OCI-M2 (cell line): ENCODE data around the gene NKAIN2.
"Not testable (repeated sequence)": the region's sequence is repeated elsewhere in the genome, so short reads cannot be mapped to it uniquely, and the experiment has no call there.

ENCODE experiments used
- DNase-seq: peaks from one replicate; lab custom pipeline; 2025; ENCODE audit not compliant: unreplicated experiment; lab: John Stamatoyannopoulos, UW

NKAIN2 gene

DNA sequence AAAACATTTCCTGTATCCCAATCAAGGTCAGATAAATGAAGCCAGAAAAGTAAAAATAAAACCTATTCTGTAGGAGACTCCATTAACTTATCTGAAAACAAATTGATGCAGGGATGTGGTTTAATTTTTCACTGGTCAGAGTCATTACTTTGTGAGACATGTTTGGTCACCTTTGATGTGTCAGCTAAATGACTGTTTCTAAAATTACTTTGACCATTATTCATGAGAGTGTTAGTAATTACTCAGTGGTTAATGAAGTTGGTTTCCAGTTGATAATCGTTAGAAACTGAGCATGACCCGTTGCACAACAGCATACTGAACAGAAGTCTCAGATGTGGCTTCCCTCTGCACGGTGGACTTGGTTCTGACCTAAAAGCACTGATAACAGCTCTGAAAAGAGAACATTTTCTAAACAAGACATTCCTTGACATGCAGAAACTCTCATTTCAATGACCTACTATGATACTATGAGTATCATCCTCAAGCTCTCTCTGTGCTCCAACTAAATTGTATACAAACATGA is 748.1 kb downstream of the NKAIN2 start:
- DNase-seq = no peak

DNA sequence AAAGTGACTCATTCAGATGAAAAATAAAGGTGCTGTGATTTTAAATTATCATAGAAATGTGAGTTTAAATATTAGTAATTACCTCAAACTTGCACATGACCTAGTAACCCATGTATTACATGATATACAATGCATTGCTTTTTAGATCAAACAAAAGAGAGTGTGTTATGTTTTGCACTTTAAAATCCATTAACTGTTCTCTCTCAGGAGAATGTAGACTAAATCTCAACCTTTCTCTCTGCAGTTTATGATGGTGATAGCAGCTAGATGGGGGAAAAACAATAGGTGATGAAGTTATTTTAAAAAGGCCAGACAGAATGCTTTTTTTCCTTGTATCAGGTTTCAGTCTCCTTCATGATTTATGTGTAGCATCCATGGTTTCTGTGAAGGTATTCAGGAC is 754.2 kb downstream of the NKAIN2 start:
- no peak for DNase-seq

DNA sequence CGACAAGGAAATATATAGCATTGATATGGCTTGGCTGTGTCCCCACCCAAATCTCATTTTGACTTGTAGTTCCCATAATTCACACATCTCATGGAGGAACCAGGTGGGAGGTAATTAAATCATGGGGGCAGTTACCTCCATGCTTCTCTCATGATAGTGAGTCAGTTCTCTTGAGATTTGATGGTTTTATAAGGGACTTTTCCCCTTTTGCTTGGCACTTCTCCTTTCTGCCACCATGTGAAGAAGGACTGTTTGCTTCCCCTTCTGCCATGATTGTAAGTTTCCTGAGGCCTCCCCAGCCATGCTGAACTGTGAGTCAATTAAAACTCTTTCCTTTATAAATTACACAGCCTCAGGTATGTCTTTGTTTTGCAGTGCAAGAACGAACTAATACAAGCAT is 756.4 kb downstream of the NKAIN2 start:
- not testable (repeated sequence) for DNase-seq

DNA sequence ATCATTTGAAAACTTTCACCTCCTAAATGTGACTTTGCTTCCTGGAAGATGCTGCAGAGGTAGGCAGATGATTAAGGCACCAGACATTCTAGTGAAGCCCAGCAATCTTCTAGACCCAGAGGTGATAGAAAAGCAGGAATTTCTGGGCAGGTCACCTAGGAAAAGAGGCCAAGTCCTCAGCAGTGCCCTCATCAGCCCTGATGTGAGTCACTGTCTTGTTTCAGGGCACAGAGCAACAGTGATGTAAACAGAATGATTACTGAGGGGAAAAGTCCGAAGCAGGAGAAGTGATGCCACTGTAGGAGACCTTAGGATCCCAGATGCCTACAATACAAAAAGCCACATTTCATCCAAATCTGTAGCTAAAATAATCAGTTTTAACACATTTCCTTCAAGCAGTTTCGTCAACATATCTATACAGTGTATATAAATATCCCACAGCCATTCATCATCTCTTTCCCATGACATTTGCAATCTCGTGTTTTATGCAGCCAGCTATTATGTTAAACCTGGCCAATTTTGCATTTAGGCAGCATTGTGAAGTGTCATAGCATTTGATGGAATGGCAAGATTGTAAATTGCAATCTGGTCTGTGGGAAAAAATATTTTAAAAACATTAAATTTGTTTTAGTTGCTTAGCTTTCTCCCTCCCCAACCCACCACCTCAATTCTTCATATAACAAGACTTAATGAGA is 757.4 kb downstream of the NKAIN2 start:
- DNase-seq = no peak

DNA sequence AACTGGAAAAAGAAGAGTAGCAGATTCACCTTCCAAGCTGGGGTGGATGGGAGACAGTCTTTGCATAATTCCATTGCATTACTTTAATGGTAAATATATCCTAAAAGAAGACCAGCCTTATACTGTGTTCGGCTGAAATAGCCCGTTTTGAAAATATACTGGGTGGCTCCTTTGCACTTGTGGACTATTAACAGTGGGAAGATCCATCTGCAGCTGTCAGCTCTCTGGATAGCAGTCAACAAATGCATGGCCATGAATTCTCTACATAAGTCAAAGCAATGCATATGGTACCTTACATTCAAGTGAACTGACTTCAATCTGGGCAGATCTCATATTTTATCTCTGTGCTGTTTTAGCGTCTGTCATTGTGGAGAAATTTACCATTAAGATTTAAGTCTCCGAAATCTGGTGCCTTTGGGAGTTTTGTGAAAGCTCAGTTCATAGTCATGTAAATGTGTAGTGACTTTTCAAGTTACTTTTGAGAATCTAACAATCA is 758.0 kb downstream of the NKAIN2 start:
- DNase-seq = no peak

DNA sequence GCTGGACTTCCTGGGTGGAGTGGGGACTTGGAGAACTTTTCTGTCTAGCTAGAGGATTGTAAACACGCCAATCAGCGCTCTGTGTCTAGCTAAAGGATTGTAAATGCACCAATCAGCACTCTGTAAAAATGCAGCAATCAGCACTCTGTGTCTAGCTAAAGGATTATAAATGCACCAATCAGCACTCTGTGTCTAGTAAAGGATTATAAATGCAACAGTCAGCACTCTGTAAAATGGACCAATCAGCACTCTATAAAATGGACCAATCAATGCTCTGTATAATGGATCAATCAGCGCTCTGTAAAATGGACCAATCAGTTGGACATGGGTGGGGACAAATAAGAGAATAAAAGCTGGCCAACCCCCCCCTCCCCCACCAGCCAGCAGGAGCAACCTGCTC is 760.5 kb downstream of the NKAIN2 start:
- not testable (repeated sequence) for DNase-seq

DNA sequence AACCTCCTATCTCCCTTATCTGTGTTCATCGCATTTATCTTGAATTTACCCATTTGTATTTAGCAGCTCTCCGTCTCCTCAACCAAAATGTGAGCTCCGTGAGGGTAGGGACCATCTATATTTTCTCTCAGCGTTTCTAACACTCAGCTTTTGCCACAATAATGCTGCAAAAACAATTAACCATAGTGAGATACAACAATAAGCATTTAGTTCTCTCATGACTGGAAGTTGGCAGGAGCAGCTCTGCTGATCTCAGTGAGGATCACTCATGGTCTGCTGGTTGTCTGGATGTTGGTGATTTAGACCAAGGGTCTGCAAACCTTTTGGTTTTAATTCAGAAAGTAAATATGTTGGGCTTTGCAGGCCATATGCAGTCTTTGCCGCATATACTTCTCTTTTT is 763.7 kb downstream of the NKAIN2 start:
- DNase-seq = no peak

DNA sequence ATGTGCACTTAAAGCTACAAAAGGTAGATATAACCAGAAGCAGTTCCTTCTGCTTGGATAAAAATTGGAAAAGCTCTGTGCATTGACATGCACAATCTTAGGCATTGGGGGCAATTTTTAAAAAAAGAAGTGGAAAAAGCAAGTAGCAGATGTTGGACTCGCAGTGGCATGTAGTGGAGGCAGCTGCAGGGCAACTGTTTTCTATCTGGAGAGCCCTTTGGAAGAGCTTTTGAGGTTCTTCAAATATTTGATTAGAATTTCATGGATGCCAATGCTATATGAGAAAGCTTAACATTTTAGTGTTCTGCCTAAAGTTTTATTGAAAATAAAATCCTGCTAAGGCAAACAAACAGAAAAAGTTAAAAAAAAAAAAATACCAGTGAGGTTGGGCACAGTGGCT is 770.3 kb downstream of the NKAIN2 start:
- no peak for DNase-seq

DNA sequence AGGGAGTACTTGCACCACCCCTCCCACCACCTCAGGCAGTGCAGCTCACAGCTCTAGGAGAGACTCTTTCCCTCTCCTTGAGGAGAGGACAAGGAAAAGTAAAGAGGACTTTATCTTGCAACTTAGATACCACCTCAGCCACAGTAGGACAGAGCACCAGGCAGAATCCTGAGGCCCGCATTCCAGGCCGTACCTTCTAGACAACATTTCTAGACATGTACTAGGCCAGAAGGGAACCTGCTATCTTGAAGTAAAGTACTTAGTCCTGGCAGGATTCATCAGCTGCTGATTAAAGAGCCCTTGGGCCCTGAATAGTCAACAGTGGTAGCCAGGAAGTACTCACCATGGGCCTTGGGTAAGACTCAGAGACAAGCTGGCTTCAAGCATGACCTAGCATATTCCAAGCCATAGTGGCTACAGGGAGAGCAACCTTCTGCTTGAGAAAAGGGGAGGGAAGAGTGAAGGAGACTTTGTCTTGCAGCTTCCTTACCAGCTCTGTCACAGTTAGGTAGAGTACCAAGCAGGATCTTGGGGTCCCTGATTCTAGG is 774.1 kb downstream of the NKAIN2 start:
- DNase-seq = no peak

DNA sequence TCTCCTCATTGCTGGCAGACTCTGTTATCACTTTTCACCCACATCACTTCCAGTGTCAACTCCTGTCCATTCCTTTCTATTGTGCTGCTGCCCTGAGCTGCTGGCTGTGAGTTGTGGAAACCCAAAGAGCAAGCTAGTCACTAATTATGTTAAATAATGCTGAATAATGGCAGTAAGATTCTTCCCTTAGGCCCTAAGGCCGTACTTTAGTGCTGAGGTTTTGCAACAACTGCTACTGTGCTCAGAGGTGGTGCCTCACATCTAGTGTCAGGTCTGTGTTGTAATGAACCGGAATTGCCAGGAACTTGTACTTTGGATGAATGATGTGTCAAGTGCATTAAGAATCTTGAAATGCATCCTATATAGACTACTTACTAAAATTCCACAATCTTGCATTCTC is 786.3 kb downstream of the NKAIN2 start:
- DNase-seq = no peak

DNA sequence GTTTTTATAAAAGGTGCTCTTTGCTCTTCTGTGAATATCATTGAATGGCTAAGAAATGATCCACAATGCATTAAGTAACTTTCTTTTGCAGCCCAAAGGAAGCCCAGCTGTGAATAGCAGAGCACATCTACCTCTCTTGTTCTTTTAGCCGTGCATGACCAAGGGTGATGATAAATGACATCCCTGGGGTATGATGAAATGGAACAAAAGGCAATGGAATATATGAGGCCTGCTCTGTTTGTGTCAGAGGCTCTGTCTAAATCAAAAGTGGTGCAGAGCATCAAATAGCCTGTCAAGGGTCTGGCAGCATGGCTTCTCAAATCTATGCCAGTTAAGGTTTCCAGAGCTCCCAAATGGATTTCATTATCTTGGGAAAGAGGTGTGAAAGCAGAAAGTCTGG is 796.0 kb downstream of the NKAIN2 start:
- no peak for DNase-seq

DNA sequence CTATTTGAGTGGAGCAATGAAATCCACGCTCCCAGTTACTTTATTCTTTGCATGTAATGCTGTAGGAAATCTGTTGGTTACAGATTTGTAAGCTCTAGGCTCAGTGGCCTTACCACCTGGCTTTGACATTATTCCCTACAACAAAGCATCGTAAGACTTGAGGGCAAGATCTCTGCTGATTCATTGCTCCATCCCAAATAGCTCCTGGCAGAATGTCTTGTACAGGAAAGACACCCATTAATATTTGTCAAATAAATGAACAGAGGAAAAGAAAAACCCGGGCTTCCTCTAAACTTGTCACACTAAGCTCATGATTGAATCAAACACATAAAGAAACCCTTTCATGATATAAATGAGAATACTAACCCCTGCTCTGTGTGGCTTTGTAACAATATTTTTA is 801.1 kb downstream of the NKAIN2 start:
- no peak for DNase-seq

DNA sequence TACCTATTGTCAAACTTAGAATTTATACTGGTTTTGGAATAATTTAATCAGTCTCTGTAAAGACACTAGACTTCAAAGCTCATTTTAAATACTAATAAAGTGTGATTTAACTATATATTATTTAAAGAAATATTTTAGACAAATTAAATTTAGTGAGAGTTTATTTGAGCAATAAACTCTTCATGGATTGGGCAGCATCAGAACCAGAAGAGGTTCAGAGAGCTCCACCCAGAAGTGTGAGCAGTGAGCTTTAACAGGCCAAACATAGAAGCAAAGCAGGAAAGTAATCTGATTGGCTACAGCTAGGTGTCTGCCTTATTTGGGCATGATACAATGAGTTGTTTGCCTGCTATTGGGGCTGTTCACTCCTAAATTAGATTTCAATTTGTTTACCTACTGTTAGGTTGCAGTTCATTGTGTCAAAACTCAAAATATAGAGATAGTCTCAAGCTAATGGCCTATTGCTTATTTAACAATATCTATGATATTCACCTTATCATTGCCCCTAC is 803.5 kb downstream of the NKAIN2 start:
- no peak for DNase-seq

DNA sequence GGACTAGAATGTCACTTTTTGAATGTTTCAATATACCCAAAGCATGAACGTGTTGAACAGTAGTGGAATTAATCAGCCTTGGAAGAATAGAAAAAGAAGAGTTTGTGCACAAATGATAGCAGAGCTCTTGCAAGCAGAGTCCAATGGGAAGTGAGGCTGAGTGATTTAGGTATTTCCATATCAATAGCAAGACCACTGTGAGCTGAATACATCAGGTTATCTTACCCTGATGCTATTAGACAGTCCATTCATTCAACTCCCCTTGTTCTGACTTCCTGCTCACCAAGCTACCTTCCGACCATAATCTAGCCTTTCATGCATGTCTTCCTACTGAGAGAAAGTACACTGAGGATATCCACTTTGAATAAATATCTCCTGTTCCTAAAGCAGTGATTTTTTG is 809.4 kb downstream of the NKAIN2 start:
- DNase-seq = no peak

DNA sequence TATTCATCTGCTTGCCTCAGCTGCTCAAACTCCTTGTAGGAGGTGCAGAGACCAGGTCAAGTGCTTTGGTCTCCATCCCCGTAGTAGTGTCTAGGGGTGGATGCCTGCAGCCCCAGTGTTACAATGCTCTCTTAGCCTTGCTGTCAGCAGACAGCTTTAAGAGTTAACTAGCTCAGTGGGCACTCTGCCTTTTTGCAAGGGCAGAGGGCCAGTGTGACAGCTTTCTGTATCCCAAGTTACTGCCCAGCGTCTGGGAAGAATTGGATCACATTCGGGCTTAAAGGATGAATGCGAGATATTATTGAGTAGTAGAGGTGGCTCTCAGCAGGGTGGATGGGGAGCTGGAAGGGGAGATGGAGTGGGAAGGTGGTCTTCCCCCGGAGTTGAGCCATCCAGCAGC is 818.7 kb downstream of the NKAIN2 start:
- DNase-seq = no peak

DNA sequence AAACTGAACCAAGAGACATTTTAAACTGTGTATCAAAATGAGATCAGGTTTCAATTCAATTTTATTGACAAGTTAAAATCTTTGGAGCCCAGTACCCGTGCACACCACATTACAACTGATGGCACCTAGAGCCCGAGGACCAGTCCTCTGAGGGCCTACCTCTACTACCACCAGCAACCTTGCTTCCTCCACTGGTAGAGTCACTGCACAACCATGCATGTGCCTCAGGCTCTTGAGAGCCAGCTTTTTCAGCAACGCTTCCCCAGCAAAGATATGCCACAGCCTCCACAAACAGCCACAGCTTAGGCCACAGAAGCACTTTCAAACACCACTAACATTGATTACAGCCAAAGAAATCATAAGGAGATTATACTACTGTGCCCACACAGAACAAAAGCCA is 830.0 kb downstream of the NKAIN2 start:
- no peak for DNase-seq

DNA sequence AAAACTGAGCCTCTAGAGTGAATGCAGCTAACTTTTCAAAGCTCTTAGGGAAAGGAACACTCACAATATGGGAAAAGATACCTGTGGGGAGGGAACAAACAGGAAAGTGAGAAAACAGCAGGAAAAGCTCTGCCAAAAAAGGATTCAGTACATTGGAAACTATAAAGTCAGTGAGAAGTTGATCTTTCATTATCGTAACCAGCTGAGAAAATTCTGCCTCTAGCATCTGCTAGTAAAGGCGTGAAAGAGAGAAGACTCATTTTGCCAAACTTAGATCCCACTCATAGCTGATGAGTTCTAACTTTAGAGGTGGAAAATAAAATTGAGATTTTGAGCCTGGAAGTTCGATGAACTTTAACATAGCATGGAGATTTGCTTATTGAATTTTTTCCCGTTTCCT is 836.8 kb downstream of the NKAIN2 start:
- no peak for DNase-seq

DNA sequence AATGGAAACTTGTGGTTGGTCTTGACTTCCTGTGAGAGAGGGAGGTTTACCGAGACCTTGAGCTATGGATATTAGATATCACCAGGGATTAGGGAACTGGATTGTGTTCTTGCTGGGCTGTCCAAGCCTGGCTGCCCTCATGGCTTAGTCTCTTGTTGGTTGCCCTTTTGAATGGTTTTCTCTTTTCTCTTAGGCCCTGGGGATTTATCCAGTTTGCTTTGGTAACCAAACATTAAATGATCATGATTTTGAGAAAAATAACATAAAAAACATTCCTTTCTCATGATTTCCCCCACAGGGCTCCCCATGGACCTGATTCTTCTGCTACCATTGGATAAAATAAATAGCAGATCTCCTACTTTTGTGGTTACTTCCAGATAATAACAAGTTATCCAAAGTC is 852.2 kb downstream of the NKAIN2 start:
- DNase-seq = no peak

DNA sequence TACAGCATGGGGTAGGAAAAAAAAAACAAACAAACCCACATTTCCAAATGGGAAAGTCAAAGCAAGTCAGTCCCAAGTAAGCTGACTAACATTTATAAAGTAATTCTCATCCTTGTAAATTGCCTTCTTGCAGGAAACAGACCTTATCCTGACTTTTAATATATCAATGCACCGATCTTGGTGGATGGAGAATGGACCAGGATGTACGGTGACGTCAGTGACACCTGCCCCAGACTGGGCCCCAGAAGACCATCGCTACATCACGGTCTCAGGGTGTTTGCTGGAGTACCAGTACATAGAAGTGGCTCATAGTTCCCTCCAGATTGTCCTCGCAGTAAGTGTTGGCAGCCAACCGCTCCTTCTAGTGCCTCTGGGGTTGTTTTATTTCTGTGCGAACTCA is 854.4 kb downstream of the NKAIN2 start:
- DNase-seq = no peak

DNA sequence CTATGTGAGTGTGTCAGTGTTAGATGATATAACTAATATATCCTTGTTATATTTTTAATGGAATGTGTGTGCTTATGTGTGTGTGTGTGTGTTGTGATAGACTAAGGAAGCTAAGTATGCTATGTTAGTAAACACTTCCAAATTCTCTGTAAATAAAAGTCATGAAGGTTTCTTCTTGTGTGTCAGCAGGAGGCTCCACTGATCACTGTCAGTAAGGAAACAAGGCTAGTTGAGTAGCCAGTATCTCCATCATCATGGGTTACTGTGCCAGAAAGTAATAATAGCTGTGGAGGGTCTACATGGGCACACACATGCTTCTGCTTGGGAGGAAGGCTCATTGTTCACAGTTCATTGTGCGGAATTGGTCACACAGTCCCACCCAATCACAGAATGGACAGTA is 855.8 kb downstream of the NKAIN2 start:
- no peak for DNase-seq

DNA sequence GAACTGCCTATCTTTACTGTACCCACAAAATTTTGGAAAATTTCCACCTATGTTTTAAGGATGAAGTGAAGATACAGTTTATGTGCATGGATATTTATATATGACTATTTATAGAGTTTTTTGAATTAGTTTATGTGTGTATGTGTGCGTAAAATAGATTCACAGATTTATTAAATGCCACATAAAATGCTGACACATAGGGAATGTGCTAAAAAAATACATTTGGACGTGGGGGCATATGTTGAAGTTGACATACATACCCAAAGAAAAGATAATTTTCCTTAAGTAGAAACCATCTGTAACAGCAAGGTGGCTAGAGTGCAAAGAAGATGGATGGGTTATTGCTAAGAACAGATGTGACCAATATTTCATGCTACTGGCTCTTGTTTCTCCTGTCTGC is 856.5 kb downstream of the NKAIN2 start:
- DNase-seq = no peak

DNA sequence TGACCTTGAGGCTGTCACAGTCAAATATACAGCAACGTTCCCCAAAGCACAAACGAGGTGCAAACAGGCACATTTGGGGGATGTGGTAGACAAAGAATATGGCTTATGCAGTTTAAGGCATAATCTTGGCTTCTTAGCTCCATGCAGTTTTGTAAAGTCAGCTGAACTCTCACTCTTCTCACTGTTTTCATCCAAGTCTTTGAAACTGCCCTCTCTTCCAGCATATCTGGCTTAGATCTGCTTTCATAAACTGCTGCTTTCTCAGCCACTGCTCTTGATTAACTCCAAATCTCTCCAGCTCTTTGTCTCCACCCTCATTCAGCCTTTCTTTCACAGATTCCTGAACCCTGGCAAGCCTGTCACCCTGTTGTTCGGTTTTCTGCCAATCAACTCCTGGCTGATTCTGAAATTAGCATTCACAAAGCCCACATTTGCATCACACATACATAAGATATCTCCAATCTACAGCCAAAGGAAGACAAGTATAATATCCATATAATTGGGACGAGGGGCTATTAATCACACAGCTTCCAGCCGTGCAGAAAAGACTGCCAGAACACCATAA is 857.5 kb downstream of the NKAIN2 start:
- no peak for DNase-seq
